ENCODE data around the gene GDF7. TPM values are rescaled to one million over a fixed set of nuclear protein-coding genes. Genes with fewer than 3 reads are reported as not detected.

GDF7 gene
- total and polyA plus RNA-seq, 10 donors = 0.83 to 3.8 (median 1.9) TPM

DNA sequence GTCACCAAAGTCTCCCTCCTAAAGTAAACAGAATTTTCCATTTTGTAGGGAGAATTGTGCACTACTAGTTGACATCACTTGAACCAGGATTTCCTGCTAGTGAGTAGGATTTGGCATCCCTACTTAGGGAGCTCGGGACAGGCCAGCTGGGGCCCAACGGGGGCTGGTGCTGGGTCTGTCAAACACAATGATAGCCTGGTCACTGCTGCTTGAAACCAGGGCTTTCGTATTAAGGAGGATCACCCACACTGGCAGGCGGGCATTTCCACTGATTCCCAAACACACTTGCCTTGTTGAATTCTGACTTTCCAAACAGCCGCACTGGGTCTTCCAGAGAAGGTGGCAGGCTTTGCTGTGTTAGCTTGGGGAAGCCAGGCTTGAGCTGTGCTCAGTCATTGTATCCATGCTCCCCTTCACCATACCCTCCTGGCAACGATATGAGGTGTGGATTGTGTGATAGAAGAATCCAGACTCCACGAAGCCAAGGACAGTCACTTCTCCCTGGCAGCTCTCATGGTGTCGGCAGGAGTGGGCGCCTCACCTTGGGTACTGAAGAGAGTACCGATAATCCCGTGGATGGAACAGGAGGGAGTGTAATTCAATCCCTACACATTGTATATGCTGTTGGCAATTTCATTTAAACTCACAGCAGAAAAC is 7.5 kb downstream of the GDF7 start:
- H3K4me3 ChIP-seq = no peak overlapping the region
- TF ChIP-seq CTCF (IDR thresholded peaks at IDR 0.05 in 8 of 11, conservative IDR thresholded peaks at IDR 0.05 in 3 of 11) (no peak), POLR2AphosphoS5 (IDR thresholded peaks at IDR 0.05) (no peak), POLR2A (IDR thresholded peaks at IDR 0.05) (no peak)
- H3K27me3 ChIP-seq (replicated peaks in 1 of 7) = peaks cover 0 to 50% (median 37%) of the 10 kb centered on the region in 7 donors
- DNase-seq = no peak
- H3K36me3 ChIP-seq = peaks cover 0 to 7% (median 0%) of the 10 kb centered on the region in 6 donors
- H3K27ac ChIP-seq = peak overlapping the region in 2 of 8 donors; percentile 72 to 81
- H3K9me3 ChIP-seq = no peaks in the 10 kb centered on the region
- intact Hi-C loops (cut with DNase I; ENCODE audit: low total_unique reads) = no loop called here
- WGBS, 5 donors = 68 to 80% (median 73%) methylated on average over 9 to 11 of the region's 11 CpGs
- H3K4me1 ChIP-seq = peaks cover 3 to 73% (median 41%) of the 10 kb centered on the region in 6 donors

DNA sequence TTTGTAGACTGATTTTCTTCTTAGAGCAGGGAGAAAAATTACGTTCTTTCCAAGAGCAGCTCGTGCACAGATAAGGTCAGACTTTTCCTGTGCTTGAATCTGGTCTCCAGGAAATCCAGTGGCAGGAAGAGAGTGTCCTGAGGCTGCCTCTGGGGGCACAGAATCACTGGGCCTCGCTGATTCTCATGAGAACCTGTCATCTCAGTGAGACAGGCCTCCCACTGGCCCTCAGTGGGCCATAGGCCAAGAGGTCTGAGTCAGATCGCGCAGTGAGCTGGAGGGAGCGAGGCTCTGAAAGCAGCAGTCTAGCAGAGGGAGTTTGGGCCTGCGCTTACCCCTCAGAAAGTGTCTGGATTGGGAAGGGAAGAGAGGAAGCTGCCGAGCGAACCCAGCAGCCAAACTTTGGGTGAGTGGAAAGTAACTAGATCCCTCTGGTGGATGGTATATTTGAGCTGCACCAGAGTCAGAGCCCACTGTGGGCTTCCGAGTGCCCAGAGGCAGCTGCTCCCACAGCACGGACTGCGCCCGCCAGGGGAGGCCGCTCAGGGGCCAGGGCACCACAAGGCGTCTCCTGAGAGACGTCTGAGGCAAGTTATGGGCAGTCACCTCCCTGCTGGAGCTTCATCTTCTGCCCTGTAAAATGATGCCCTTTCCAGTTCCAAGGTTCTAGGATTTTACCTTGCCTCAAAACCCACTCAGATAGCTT is 8.2 kb downstream of the GDF7 start:
- intact Hi-C loops (cut with DNase I; ENCODE audit: low total_unique reads) = no loop called here
- 45 to 58% (median 55%) methylated on average over 11 to 16 of the region's 16 CpGs for WGBS, 5 donors
- no peak overlapping the region for H3K4me3 ChIP-seq
- no peak for DNase-seq
- H3K27me3 ChIP-seq (replicated peaks in 1 of 7) = peaks cover 0 to 43% (median 30%) of the 10 kb centered on the region in 7 donors
- no peak for TF ChIP-seq CTCF (IDR thresholded peaks at IDR 0.05 in 8 of 11, conservative IDR thresholded peaks at IDR 0.05 in 3 of 11)
- no peak for TF ChIP-seq POLR2AphosphoS5 (IDR thresholded peaks at IDR 0.05)
- no peak for TF ChIP-seq POLR2A (IDR thresholded peaks at IDR 0.05)
- H3K4me1 ChIP-seq = peaks cover 3 to 66% (median 34%) of the 10 kb centered on the region in 6 donors
- H3K36me3 ChIP-seq = peaks cover 0 to 14% (median 0%) of the 10 kb centered on the region in 6 donors
- H3K9me3 ChIP-seq = no peaks in the 10 kb centered on the region
- peak overlapping the region in 5 of 8 donors; percentile 9 to 81 (median 71) for H3K27ac ChIP-seq

DNA sequence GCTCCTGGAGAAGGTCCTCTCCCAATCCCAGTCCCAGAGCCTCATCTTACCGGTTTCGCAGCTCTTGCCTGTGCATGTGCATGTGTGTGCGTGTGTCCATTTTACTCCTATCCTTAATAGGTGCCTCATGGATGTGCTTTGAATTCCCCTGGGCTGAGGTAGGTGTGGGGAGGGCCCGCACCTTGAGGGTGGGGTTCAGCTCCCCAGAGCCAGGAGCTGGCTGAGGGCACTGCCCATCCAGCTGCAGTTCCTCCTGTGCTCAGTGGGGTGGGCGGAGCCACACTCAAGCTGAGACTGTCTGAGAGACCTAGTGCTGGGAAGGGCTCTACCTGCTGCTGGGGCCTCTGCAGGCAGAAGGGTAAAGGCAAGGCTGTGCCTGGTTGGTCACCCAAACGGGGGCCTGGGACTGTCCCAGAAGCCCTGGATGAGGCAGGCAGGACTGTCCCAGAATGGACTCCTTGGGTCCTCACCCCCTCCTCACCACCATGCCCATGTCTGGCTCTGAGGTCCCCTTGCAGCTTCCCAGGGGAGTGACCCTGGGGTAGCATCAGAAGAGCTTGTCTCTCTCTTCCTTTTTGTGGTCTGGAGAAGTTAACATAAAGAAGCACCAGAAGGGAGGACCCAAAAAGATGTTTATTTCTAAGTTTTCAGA is 8.9 kb downstream of the GDF7 start:
- TF ChIP-seq POLR2AphosphoS5 (IDR thresholded peaks at IDR 0.05) (peak in 2 of 3 donors; percentile 34 to 57), POLR2A (IDR thresholded peaks at IDR 0.05) (no peak), CTCF (IDR thresholded peaks at IDR 0.05 in 8 of 11, conservative IDR thresholded peaks at IDR 0.05 in 3 of 11) (peak in 3 of 11 experiments; percentile 10 to 22 (median 20))
- DNase-seq = peak; percentile 92
- no peaks in the 10 kb centered on the region for H3K9me3 ChIP-seq
- H3K4me1 ChIP-seq = peaks cover 3 to 59% (median 31%) of the 10 kb centered on the region in 6 donors
- intact Hi-C loops (cut with DNase I; ENCODE audit: low total_unique reads) = no loop called here
- H3K27me3 ChIP-seq (replicated peaks in 1 of 7) = peaks cover 0 to 36% (median 23%) of the 10 kb centered on the region in 7 donors
- 66 to 97% (median 71%) methylated on average over 4 to 6 of the region's 6 CpGs for WGBS, 5 donors
- H3K4me3 ChIP-seq = no peak overlapping the region
- H3K36me3 ChIP-seq = peaks cover 0 to 15% (median under 1%) of the 10 kb centered on the region in 6 donors
- H3K27ac ChIP-seq = peak overlapping the region in 5 of 8 donors; percentile 36 to 81 (median 71)
